Measurements from ENCODE around the gene SAP30BP.

SAP30BP gene

GRCh38 chr17:75693500-75694481 is 26.7 kb downstream of the SAP30BP start:
- WGBS, result 67% methylated on average over 19 of the region's 19 CpGs
- Histone ChIP-seq H2AFZ (ENCODE audit: low read depth, low read length) (no peak overlapping the region), H3K27ac (ENCODE audit: low read length, poor library complexity, severe bottlenecking) (peak overlapping the region; percentile 99), H3K36me3 (ENCODE audit: control insufficient read depth in 1 of 2, insufficient read depth in 2 of 2, low read depth in 1 of 2, low read length in 2 of 2) (peaks cover 28 to 63% of the 10 kb centered on the region in 2 experiments), H3K14ac (ENCODE audit: low read length in 2 of 2) (no peak overlapping the region), H3K4me3 (ENCODE audit: insufficient read depth in 1 of 2, low read depth in 1 of 2, low read length in 2 of 2) (no peak overlapping the region), H3K79me1 (replicated peaks; ENCODE audit: low read length, poor library complexity, severe bottlenecking) (peaks cover 2% of the 10 kb centered on the region), H2BK5ac (ENCODE audit: low read depth, low read length, poor library complexity, severe bottlenecking) (peak overlapping the region; percentile 95), H3K9ac (ENCODE audit: low read length) (no peak overlapping the region), H2BK15ac (ENCODE audit: low read depth, poor library complexity, severe bottlenecking) (no peak overlapping the region), H3K4me1 (ENCODE audit: control insufficient read depth, insufficient read depth, low read depth, low read length) (peaks cover 70% of the 10 kb centered on the region), H3K4me2 (ENCODE audit: low read length, poor library complexity, severe bottlenecking) (peak overlapping the region; percentile 30), H3K4ac (ENCODE audit: low read depth in 1 of 2, low read length in 2 of 2) (no peak overlapping the region), H3K23ac (ENCODE audit: low read length in 2 of 2) (no peak overlapping the region), H2AK5ac (ENCODE audit: low read length, severe bottlenecking) (peak overlapping the region; percentile 24), H2BK120ac (ENCODE audit: low read depth, low read length) (no peak overlapping the region), H4K8ac (ENCODE audit: low read length) (no peak overlapping the region), H3K9me3 (ENCODE audit: control insufficient read depth, low read length) (no peaks in the 10 kb centered on the region), H3K27me3 (ENCODE audit: control insufficient read depth in 1 of 2, insufficient read depth in 1 of 2, low read length in 2 of 2) (no peaks in the 10 kb centered on the region), H4K91ac (ENCODE audit: low read length) (peak overlapping the region; percentile 34), H2BK12ac (ENCODE audit: low read length in 2 of 2) (no peak overlapping the region), H3K18ac (ENCODE audit: low read depth in 1 of 2, low read length in 2 of 2) (peak overlapping the region in 1 of 2 experiments; percentile 25)
- peak; percentile 88 for DNase-seq

- H3K23ac ChIP-seq (ENCODE audit: low read length in 2 of 2), result no peak overlapping the region
- H2AK5ac ChIP-seq (ENCODE audit: low read length, severe bottlenecking), result peak overlapping the region; percentile 24
- H2BK12ac ChIP-seq (ENCODE audit: low read length in 2 of 2), result peak overlapping the region; percentile 7 to 25
- H2BK15ac ChIP-seq (ENCODE audit: low read depth, poor library complexity, severe bottlenecking), result no peak overlapping the region
- no peak for DNase-seq
- peaks cover 29 to 65% of the 10 kb centered on the region in 2 experiments for H3K36me3 ChIP-seq (ENCODE audit: control insufficient read depth in 1 of 2, insufficient read depth in 2 of 2, low read depth in 1 of 2, low read length in 2 of 2)
- no peak overlapping the region for H4K91ac ChIP-seq (ENCODE audit: low read length)
- H3K79me1 ChIP-seq (replicated peaks; ENCODE audit: low read length, poor library complexity, severe bottlenecking), result peaks cover 2% of the 10 kb centered on the region
- peak overlapping the region in 1 of 2 experiments; percentile 6 for H3K18ac ChIP-seq (ENCODE audit: low read depth in 1 of 2, low read length in 2 of 2)
- H4K8ac ChIP-seq (ENCODE audit: low read length), result no peak overlapping the region
- H3K27me3 ChIP-seq (ENCODE audit: control insufficient read depth in 1 of 2, insufficient read depth in 1 of 2, low read length in 2 of 2), result no peaks in the 10 kb centered on the region
- H3K4me2 ChIP-seq (ENCODE audit: low read length, poor library complexity, severe bottlenecking), result no peak overlapping the region
- H3K27ac ChIP-seq (ENCODE audit: low read length, poor library complexity, severe bottlenecking), result peak overlapping the region; percentile 99
- no peak overlapping the region for H3K14ac ChIP-seq (ENCODE audit: low read length in 2 of 2)
- no peak overlapping the region for H3K9ac ChIP-seq (ENCODE audit: low read length)
- no peaks in the 10 kb centered on the region for H3K9me3 ChIP-seq (ENCODE audit: control insufficient read depth, low read length)
- H2BK120ac ChIP-seq (ENCODE audit: low read depth, low read length), result no peak overlapping the region
- H3K4me1 ChIP-seq (ENCODE audit: control insufficient read depth, insufficient read depth, low read depth, low read length), result peaks cover 67% of the 10 kb centered on the region
- H2AFZ ChIP-seq (ENCODE audit: low read depth, low read length), result no peak overlapping the region
- peak overlapping the region; percentile 95 for H2BK5ac ChIP-seq (ENCODE audit: low read depth, low read length, poor library complexity, severe bottlenecking)
- no peak overlapping the region for H3K4me3 ChIP-seq (ENCODE audit: insufficient read depth in 1 of 2, low read depth in 1 of 2, low read length in 2 of 2)
- WGBS, result 90% methylated on average over 14 of the region's 14 CpGs
- H3K4ac ChIP-seq (ENCODE audit: low read depth in 1 of 2, low read length in 2 of 2), result no peak overlapping the region
Observed at GRCh38 chr17:75694536-75694935, 27.4 kb downstream of the SAP30BP start.

DNA sequence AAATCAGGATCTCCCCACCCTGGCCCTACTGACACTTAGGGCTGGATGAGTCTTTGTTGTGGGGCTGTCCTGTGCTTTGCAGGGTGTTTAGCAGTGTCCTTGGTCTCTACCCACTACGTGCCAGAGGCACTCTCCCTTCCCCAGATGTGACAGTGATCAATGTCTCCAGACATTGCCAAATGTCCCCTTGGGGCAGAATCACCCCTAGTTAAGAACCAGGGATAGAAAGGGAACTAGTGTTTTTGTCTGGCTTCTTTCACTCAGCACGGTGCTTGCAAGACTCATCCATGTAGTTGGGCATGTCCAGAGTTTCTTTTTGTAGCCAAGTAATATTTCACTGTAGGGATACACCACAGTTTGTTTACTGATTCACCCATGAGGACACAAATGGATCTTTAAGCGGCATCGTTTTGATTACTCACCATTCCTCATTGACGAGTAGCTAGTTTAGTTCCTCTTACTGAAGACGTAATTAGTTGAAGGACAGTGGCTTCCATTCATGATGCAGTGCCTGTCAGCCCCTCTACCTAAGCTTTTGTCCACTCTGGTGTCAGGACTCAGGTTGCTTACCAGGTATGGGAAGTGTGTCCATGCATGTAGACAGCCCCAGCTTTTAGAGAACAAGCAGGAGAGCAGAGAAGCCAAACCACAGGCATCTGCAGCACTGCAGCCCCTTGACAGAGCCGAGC is 28.1 kb downstream of the SAP30BP start:
- no peak overlapping the region for H3K4me2 ChIP-seq (ENCODE audit: low read length, poor library complexity, severe bottlenecking)
- no peak overlapping the region for H2BK15ac ChIP-seq (ENCODE audit: low read depth, poor library complexity, severe bottlenecking)
- H3K18ac ChIP-seq (ENCODE audit: low read depth in 1 of 2, low read length in 2 of 2), result peak overlapping the region in 1 of 2 experiments; percentile 38
- H3K79me1 ChIP-seq (replicated peaks; ENCODE audit: low read length, poor library complexity, severe bottlenecking), result peaks cover 2% of the 10 kb centered on the region
- H3K4ac ChIP-seq (ENCODE audit: low read depth in 1 of 2, low read length in 2 of 2), result no peak overlapping the region
- H3K27me3 ChIP-seq (ENCODE audit: control insufficient read depth in 1 of 2, insufficient read depth in 1 of 2, low read length in 2 of 2), result no peaks in the 10 kb centered on the region
- H3K23ac ChIP-seq (ENCODE audit: low read length in 2 of 2), result no peak overlapping the region
- H2AFZ ChIP-seq (ENCODE audit: low read depth, low read length), result no peak overlapping the region
- H3K4me3 ChIP-seq (ENCODE audit: insufficient read depth in 1 of 2, low read depth in 1 of 2, low read length in 2 of 2), result no peak overlapping the region
- H4K8ac ChIP-seq (ENCODE audit: low read length), result no peak overlapping the region
- peak overlapping the region; percentile 28 for H2AK5ac ChIP-seq (ENCODE audit: low read length, severe bottlenecking)
- H2BK5ac ChIP-seq (ENCODE audit: low read depth, low read length, poor library complexity, severe bottlenecking), result peak overlapping the region; percentile 77
- H2BK120ac ChIP-seq (ENCODE audit: low read depth, low read length), result no peak overlapping the region
- peak overlapping the region; percentile 13 for H4K91ac ChIP-seq (ENCODE audit: low read length)
- no peak overlapping the region for H2BK12ac ChIP-seq (ENCODE audit: low read length in 2 of 2)
- H3K36me3 ChIP-seq (ENCODE audit: control insufficient read depth in 1 of 2, insufficient read depth in 2 of 2, low read depth in 1 of 2, low read length in 2 of 2), result peaks cover 28 to 70% of the 10 kb centered on the region in 2 experiments
- H3K27ac ChIP-seq (ENCODE audit: low read length, poor library complexity, severe bottlenecking), result peak overlapping the region; percentile 99
- 58% methylated on average over 7 of the region's 7 CpGs for WGBS
- no peak overlapping the region for H3K9ac ChIP-seq (ENCODE audit: low read length)
- no peak overlapping the region for H3K14ac ChIP-seq (ENCODE audit: low read length in 2 of 2)
- peaks cover 69% of the 10 kb centered on the region for H3K4me1 ChIP-seq (ENCODE audit: control insufficient read depth, insufficient read depth, low read depth, low read length)
- H3K9me3 ChIP-seq (ENCODE audit: control insufficient read depth, low read length), result no peaks in the 10 kb centered on the region
- peak; percentile 88 for DNase-seq

GRCh38 chr17:75695830-75696271 is 28.7 kb downstream of the SAP30BP start:
- peak overlapping the region; percentile 28 for H2AK5ac ChIP-seq (ENCODE audit: low read length, severe bottlenecking)
- peak overlapping the region; percentile 77 for H2BK5ac ChIP-seq (ENCODE audit: low read depth, low read length, poor library complexity, severe bottlenecking)
- H4K91ac ChIP-seq (ENCODE audit: low read length), result peak overlapping the region; percentile 13
- H3K18ac ChIP-seq (ENCODE audit: low read depth in 1 of 2, low read length in 2 of 2), result peak overlapping the region in 1 of 2 experiments; percentile 38
- WGBS, result 97% methylated on average over 12 of the region's 12 CpGs
- H4K8ac ChIP-seq (ENCODE audit: low read length), result no peak overlapping the region
- H3K4ac ChIP-seq (ENCODE audit: low read depth in 1 of 2, low read length in 2 of 2), result no peak overlapping the region
- no peaks in the 10 kb centered on the region for H3K27me3 ChIP-seq (ENCODE audit: control insufficient read depth in 1 of 2, insufficient read depth in 1 of 2, low read length in 2 of 2)
- DNase-seq, result no peak
- H3K14ac ChIP-seq (ENCODE audit: low read length in 2 of 2), result no peak overlapping the region
- no peak overlapping the region for H2AFZ ChIP-seq (ENCODE audit: low read depth, low read length)
- H3K4me3 ChIP-seq (ENCODE audit: insufficient read depth in 1 of 2, low read depth in 1 of 2, low read length in 2 of 2), result no peak overlapping the region
- no peak overlapping the region for H3K23ac ChIP-seq (ENCODE audit: low read length in 2 of 2)
- H3K4me1 ChIP-seq (ENCODE audit: control insufficient read depth, insufficient read depth, low read depth, low read length), result peaks cover 66% of the 10 kb centered on the region
- no peak overlapping the region for H3K4me2 ChIP-seq (ENCODE audit: low read length, poor library complexity, severe bottlenecking)
- H2BK15ac ChIP-seq (ENCODE audit: low read depth, poor library complexity, severe bottlenecking), result no peak overlapping the region
- H3K27ac ChIP-seq (ENCODE audit: low read length, poor library complexity, severe bottlenecking), result peak overlapping the region; percentile 99
- H3K9ac ChIP-seq (ENCODE audit: low read length), result no peak overlapping the region
- no peak overlapping the region for H2BK120ac ChIP-seq (ENCODE audit: low read depth, low read length)
- no peak overlapping the region for H2BK12ac ChIP-seq (ENCODE audit: low read length in 2 of 2)
- peaks cover 2% of the 10 kb centered on the region for H3K79me1 ChIP-seq (replicated peaks; ENCODE audit: low read length, poor library complexity, severe bottlenecking)
- H3K9me3 ChIP-seq (ENCODE audit: control insufficient read depth, low read length), result no peaks in the 10 kb centered on the region
- H3K36me3 ChIP-seq (ENCODE audit: control insufficient read depth in 1 of 2, insufficient read depth in 2 of 2, low read depth in 1 of 2, low read length in 2 of 2), result peaks cover 24 to 71% of the 10 kb centered on the region in 2 experiments

Data from mesenchymal stem cell (in vitro differentiated cells and primary cell).